Hematopoietic multipotent progenitor cell treated with erythropoietin and hydrocortisone succinate and interleukin-3 and kit ligand, for 8 days (in vitro differentiated cells): Measurements from ENCODE around the gene CHFR.
"Not testable (repeated sequence)": the region's sequence is repeated elsewhere in the genome, so short reads cannot be mapped to it uniquely, and the experiment has no call there.

ENCODE experiments used
- DNase-seq: peaks from one replicate; pipeline ENCODE4 v3.0.0-alpha.2; 2015

Gene CHFR

GRCh38 chr12:132873724-132874123 lies 13.7 kb downstream of the CHFR start:
- no peak for DNase-seq

GRCh38 chr12:132872975-132873421 lies 14.4 kb downstream of the CHFR start:
- DNase-seq, result no peak

- DNase-seq, result no peak
Observed at GRCh38 chr12:132872073-132872855, 15.1 kb downstream of the CHFR start.

GRCh38 chr12:132869551-132869950 lies 17.9 kb downstream of the CHFR start:
- DNase-seq, result no peak

- no peak for DNase-seq
Observed at GRCh38 chr12:132866251-132866828, 21.1 kb downstream of the CHFR start.

- DNase-seq, result no peak
Observed at GRCh38 chr12:132861558-132861957, 25.8 kb downstream of the CHFR start.

- peak; percentile 72 for DNase-seq
Observed at GRCh38 chr12:132858718-132859266, 28.6 kb downstream of the CHFR start.

- not testable (repeated sequence) for DNase-seq
Observed at GRCh38 chr12:132857019-132857418, 30.4 kb downstream of the CHFR start.

GRCh38 chr12:132856581-132856980 lies 30.8 kb downstream of the CHFR start:
- no peak for DNase-seq

- not testable (repeated sequence) for DNase-seq
Observed at GRCh38 chr12:132855211-132855610, 32.2 kb downstream of the CHFR start.

- no peak for DNase-seq
Observed at GRCh38 chr12:132853285-132854092, 33.9 kb downstream of the CHFR start.

GRCh38 chr12:132852496-132852895 lies 34.9 kb downstream of the CHFR start:
- DNase-seq, result no peak

- DNase-seq, result no peak
Observed at GRCh38 chr12:132851465-132851864, 35.9 kb downstream of the CHFR start.

- no peak for DNase-seq
Observed at GRCh38 chr12:132850291-132850690, 37.1 kb downstream of the CHFR start.

- no peak for DNase-seq
Observed at GRCh38 chr12:132848521-132848920, 38.9 kb downstream of the CHFR start.

- DNase-seq, result no peak
Observed at GRCh38 chr12:132847363-132848356, 39.7 kb downstream of the CHFR start.

GRCh38 chr12:132844681-132845080 lies 42.7 kb downstream of the CHFR start:
- DNase-seq, result not testable (repeated sequence)

- DNase-seq, result no peak
Observed at GRCh38 chr12:132842449-132843045, 44.9 kb downstream of the CHFR start.

- no peak for DNase-seq
Observed at GRCh38 chr12:132841151-132841550, 46.3 kb downstream of the CHFR start.

- no peak for DNase-seq
Observed at GRCh38 chr12:132840536-132840935, 46.9 kb downstream of the CHFR start.

- DNase-seq, result no peak
Observed at GRCh38 chr12:132839558-132840235, 47.7 kb downstream of the CHFR start.
